ENCODE measurements around the gene APIP.

Gene APIP

GRCh38 chr11:34886609-34887008 lies 29.6 kb downstream of the APIP start:
- no peak overlapping the region for H3K4me3 Mint-ChIP-seq
- no peaks in the 10 kb centered on the region for H3K9me3 Mint-ChIP-seq
- no peaks in the 10 kb centered on the region for H3K4me1 Mint-ChIP-seq (ENCODE audit: low read depth)
- peaks cover 9% of the 10 kb centered on the region for H3K36me3 Mint-ChIP-seq (ENCODE audit: low read depth)
- no peak overlapping the region for H3K27ac Mint-ChIP-seq
- no peaks in the 10 kb centered on the region for H3K27me3 Mint-ChIP-seq (ENCODE audit: low read depth)

- peaks cover 9% of the 10 kb centered on the region for H3K36me3 Mint-ChIP-seq (ENCODE audit: low read depth)
- no peak overlapping the region for H3K4me3 Mint-ChIP-seq
- H3K4me1 Mint-ChIP-seq (ENCODE audit: low read depth): no peaks in the 10 kb centered on the region
- H3K27ac Mint-ChIP-seq: no peak overlapping the region
- no peaks in the 10 kb centered on the region for H3K27me3 Mint-ChIP-seq (ENCODE audit: low read depth)
- no peaks in the 10 kb centered on the region for H3K9me3 Mint-ChIP-seq
Measured at GRCh38 chr11:34881900-34882299, 34.3 kb downstream of the APIP start.

GRCh38 chr11:34877375-34877975 lies 38.7 kb downstream of the APIP start:
- Mint-ChIP-seq H3K36me3 (ENCODE audit: low read depth) (peaks cover 7% of the 10 kb centered on the region), H3K27ac (no peak overlapping the region), H3K4me3 (no peak overlapping the region), H3K4me1 (ENCODE audit: low read depth) (no peaks in the 10 kb centered on the region), H3K27me3 (ENCODE audit: low read depth) (no peaks in the 10 kb centered on the region), H3K9me3 (no peaks in the 10 kb centered on the region)

- H3K27ac Mint-ChIP-seq: no peak overlapping the region
- H3K4me3 Mint-ChIP-seq: no peak overlapping the region
- no peaks in the 10 kb centered on the region for H3K27me3 Mint-ChIP-seq (ENCODE audit: low read depth)
- no peaks in the 10 kb centered on the region for H3K9me3 Mint-ChIP-seq
- H3K36me3 Mint-ChIP-seq (ENCODE audit: low read depth): no peaks in the 10 kb centered on the region
- no peaks in the 10 kb centered on the region for H3K4me1 Mint-ChIP-seq (ENCODE audit: low read depth)
Measured at GRCh38 chr11:34874202-34874601, 42.0 kb downstream of the APIP start.

GRCh38 chr11:34870548-34871196 lies 45.5 kb downstream of the APIP start:
- Mint-ChIP-seq H3K27me3 (ENCODE audit: low read depth) (no peaks in the 10 kb centered on the region), H3K27ac (no peak overlapping the region), H3K36me3 (ENCODE audit: low read depth) (no peaks in the 10 kb centered on the region), H3K4me1 (ENCODE audit: low read depth) (no peaks in the 10 kb centered on the region), H3K9me3 (no peaks in the 10 kb centered on the region), H3K4me3 (no peak overlapping the region)

- Mint-ChIP-seq H3K36me3 (ENCODE audit: low read depth) (no peaks in the 10 kb centered on the region), H3K4me3 (no peak overlapping the region), H3K9me3 (no peaks in the 10 kb centered on the region), H3K27me3 (ENCODE audit: low read depth) (peaks cover 2% of the 10 kb centered on the region), H3K4me1 (ENCODE audit: low read depth) (no peaks in the 10 kb centered on the region), H3K27ac (no peak overlapping the region)
Measured at GRCh38 chr11:34869425-34869824, 46.8 kb downstream of the APIP start.

- Mint-ChIP-seq H3K4me1 (ENCODE audit: low read depth) (no peaks in the 10 kb centered on the region), H3K27me3 (ENCODE audit: low read depth) (peaks cover 4% of the 10 kb centered on the region), H3K9me3 (no peaks in the 10 kb centered on the region), H3K4me3 (no peak overlapping the region), H3K36me3 (ENCODE audit: low read depth) (no peaks in the 10 kb centered on the region), H3K27ac (no peak overlapping the region)
Measured at GRCh38 chr11:34866375-34866774, 49.8 kb downstream of the APIP start.

- H3K9me3 Mint-ChIP-seq: no peaks in the 10 kb centered on the region
- peaks cover 7% of the 10 kb centered on the region for H3K27me3 Mint-ChIP-seq (ENCODE audit: low read depth)
- no peak overlapping the region for H3K27ac Mint-ChIP-seq
- no peak overlapping the region for H3K4me3 Mint-ChIP-seq
- H3K36me3 Mint-ChIP-seq (ENCODE audit: low read depth): no peaks in the 10 kb centered on the region
- no peaks in the 10 kb centered on the region for H3K4me1 Mint-ChIP-seq (ENCODE audit: low read depth)
Measured at GRCh38 chr11:34865261-34865660, 50.9 kb downstream of the APIP start.

GRCh38 chr11:34864424-34864823 lies 51.8 kb downstream of the APIP start:
- no peak overlapping the region for H3K27ac Mint-ChIP-seq
- H3K27me3 Mint-ChIP-seq (ENCODE audit: low read depth): peaks cover 7% of the 10 kb centered on the region
- H3K9me3 Mint-ChIP-seq: no peaks in the 10 kb centered on the region
- no peaks in the 10 kb centered on the region for H3K36me3 Mint-ChIP-seq (ENCODE audit: low read depth)
- no peaks in the 10 kb centered on the region for H3K4me1 Mint-ChIP-seq (ENCODE audit: low read depth)
- no peak overlapping the region for H3K4me3 Mint-ChIP-seq

GRCh38 chr11:34863048-34863447 lies 53.1 kb downstream of the APIP start:
- peaks cover 12% of the 10 kb centered on the region for H3K27me3 Mint-ChIP-seq (ENCODE audit: low read depth)
- no peaks in the 10 kb centered on the region for H3K36me3 Mint-ChIP-seq (ENCODE audit: low read depth)
- H3K4me1 Mint-ChIP-seq (ENCODE audit: low read depth): no peaks in the 10 kb centered on the region
- no peak overlapping the region for H3K4me3 Mint-ChIP-seq
- H3K27ac Mint-ChIP-seq: no peak overlapping the region
- no peaks in the 10 kb centered on the region for H3K9me3 Mint-ChIP-seq

- no peaks in the 10 kb centered on the region for H3K9me3 Mint-ChIP-seq
- peaks cover 12% of the 10 kb centered on the region for H3K27me3 Mint-ChIP-seq (ENCODE audit: low read depth)
- H3K36me3 Mint-ChIP-seq (ENCODE audit: low read depth): no peaks in the 10 kb centered on the region
- no peak overlapping the region for H3K27ac Mint-ChIP-seq
- no peaks in the 10 kb centered on the region for H3K4me1 Mint-ChIP-seq (ENCODE audit: low read depth)
- no peak overlapping the region for H3K4me3 Mint-ChIP-seq
Measured at GRCh38 chr11:34860518-34860917, 55.7 kb downstream of the APIP start.

GRCh38 chr11:34860034-34860433 lies 56.1 kb downstream of the APIP start:
- Mint-ChIP-seq H3K27me3 (ENCODE audit: low read depth) (peaks cover 12% of the 10 kb centered on the region), H3K9me3 (no peaks in the 10 kb centered on the region), H3K36me3 (ENCODE audit: low read depth) (no peaks in the 10 kb centered on the region), H3K4me3 (no peak overlapping the region), H3K4me1 (ENCODE audit: low read depth) (no peaks in the 10 kb centered on the region), H3K27ac (no peak overlapping the region)

- Mint-ChIP-seq H3K27me3 (ENCODE audit: low read depth) (peaks cover 14% of the 10 kb centered on the region), H3K4me3 (no peak overlapping the region), H3K9me3 (no peaks in the 10 kb centered on the region), H3K4me1 (ENCODE audit: low read depth) (no peaks in the 10 kb centered on the region), H3K27ac (no peak overlapping the region), H3K36me3 (ENCODE audit: low read depth) (no peaks in the 10 kb centered on the region)
Measured at GRCh38 chr11:34859496-34859895, 56.7 kb downstream of the APIP start.

GRCh38 chr11:34857463-34857862 lies 58.7 kb downstream of the APIP start:
- H3K36me3 Mint-ChIP-seq (ENCODE audit: low read depth): no peaks in the 10 kb centered on the region
- no peak overlapping the region for H3K27ac Mint-ChIP-seq
- no peaks in the 10 kb centered on the region for H3K4me1 Mint-ChIP-seq (ENCODE audit: low read depth)
- H3K27me3 Mint-ChIP-seq (ENCODE audit: low read depth): peaks cover 12% of the 10 kb centered on the region
- H3K4me3 Mint-ChIP-seq: no peak overlapping the region
- no peaks in the 10 kb centered on the region for H3K9me3 Mint-ChIP-seq

- no peaks in the 10 kb centered on the region for H3K36me3 Mint-ChIP-seq (ENCODE audit: low read depth)
- H3K27me3 Mint-ChIP-seq (ENCODE audit: low read depth): peaks cover 19% of the 10 kb centered on the region
Measured at GRCh38 chr11:34856251-34856650, 59.9 kb downstream of the APIP start.

GRCh38 chr11:34855754-34856095 lies 60.5 kb downstream of the APIP start:
- Mint-ChIP-seq H3K9me3 (no peaks in the 10 kb centered on the region), H3K27ac (no peak overlapping the region), H3K27me3 (ENCODE audit: low read depth) (peaks cover 19% of the 10 kb centered on the region), H3K36me3 (ENCODE audit: low read depth) (no peaks in the 10 kb centered on the region), H3K4me3 (no peak overlapping the region), H3K4me1 (ENCODE audit: low read depth) (no peaks in the 10 kb centered on the region)

More at GRCh38 chr11:34856251-34856650, 59.9 kb downstream of the APIP start:
- Mint-ChIP-seq H3K27ac (no peak overlapping the region), H3K4me1 (ENCODE audit: low read depth) (no peaks in the 10 kb centered on the region), H3K9me3 (no peaks in the 10 kb centered on the region), H3K4me3 (no peak overlapping the region)

Data from T-helper 1 cell treated with Interleukin-12 subunit alpha and Interleukin-12 subunit beta and Interleukin-4 antibody, amounts not matched to agents 30 μg/mL and 1 μg/mL, for 36 hours (primary cell).